ENCODE measurements around the gene MRPS34.

GRCh38 chr16:1780677-1781072 is 7.7 kb upstream of the MRPS34 start:
- no peak for TF ChIP-seq CTCF (IDR thresholded peaks at IDR 0.05 in 4 of 5, conservative IDR thresholded peaks at IDR 0.05 in 1 of 5)
- no peak for TF ChIP-seq POLR2A (IDR thresholded peaks at IDR 0.05)

Measured in gastrocnemius medialis (tissue), 4 donors.